GM23338 (cell line): Measurements from ENCODE around the gene ERC1.

ENCODE experiments used
- CREB1 ChIP-seq: fragments of 250-450 bp; sonication (Bioruptor Pico); IDR thresholded peaks from 2 replicates; pipeline ENCODE4 v1.5.0; 2020; ENCODE audit warnings: low read depth, mild to moderate bottlenecking, moderate library complexity
- EZH2 ChIP-seq: fragments of 200-600 bp; sonication (generic); IDR thresholded peaks from one replicate; pipeline ENCODE4 v1.8.0; 2017; ENCODE audit warnings: antibody characterized with exemption, mild to moderate bottlenecking, low read depth; ENCODE audit not compliant: unreplicated experiment
- EZH2phosphoT487 ChIP-seq: fragments of 200-600 bp; sonication (generic); IDR thresholded peaks from one replicate; pipeline ENCODE4 v1.8.1; 2018; ENCODE audit warnings: antibody characterized with exemption; ENCODE audit not compliant: unreplicated experiment
- POLR2AphosphoS5 ChIP-seq: IDR thresholded peaks from 2 replicates; pipeline ENCODE4 v1.6.1; 2016; ENCODE audit warnings: antibody characterized with exemption, low read depth
- TF ChIP-seq, protein P1 (sequence below), 2 experiments: fragments of 200-600 bp in 1 of 2; sonication (generic) in 1 of 2; conservative IDR thresholded peaks; 2 replicates each; pipeline versions ENCODE4 v1.5.1 to v1.6.1; 2016 to 2017; ENCODE audit warnings: antibody characterized with exemption in 2 of 2, low read depth in 2 of 2, mild to moderate bottlenecking in 2 of 2, moderate library complexity in 1 of 2

DNA sequence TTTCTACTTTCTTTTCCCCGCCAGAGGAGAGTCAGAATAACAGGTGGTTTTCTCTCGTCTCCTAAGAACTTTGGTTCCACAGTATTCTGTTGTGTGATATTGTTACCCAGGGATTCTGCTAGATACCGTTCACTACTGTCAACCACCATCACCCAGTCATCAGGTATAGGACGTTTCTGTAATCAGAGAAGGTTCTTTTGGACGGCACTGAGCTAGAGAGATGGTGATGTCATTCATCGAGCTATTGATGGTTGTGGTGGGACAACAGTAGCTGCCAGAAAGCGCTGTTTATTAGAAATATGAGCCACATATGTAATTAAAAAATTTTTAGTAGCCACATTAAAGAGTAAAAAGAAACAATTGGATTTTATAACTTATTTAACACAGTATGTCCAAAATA is 17.0 kb downstream of the ERC1 start:
- TF ChIP-seq POLR2AphosphoS5 (no peak), EZH2phosphoT487 (no peak), EZH2 (no peak), CREB1 (CRISPR knock-in tag) (no peak)
- TF ChIP-seq, protein P1, sequence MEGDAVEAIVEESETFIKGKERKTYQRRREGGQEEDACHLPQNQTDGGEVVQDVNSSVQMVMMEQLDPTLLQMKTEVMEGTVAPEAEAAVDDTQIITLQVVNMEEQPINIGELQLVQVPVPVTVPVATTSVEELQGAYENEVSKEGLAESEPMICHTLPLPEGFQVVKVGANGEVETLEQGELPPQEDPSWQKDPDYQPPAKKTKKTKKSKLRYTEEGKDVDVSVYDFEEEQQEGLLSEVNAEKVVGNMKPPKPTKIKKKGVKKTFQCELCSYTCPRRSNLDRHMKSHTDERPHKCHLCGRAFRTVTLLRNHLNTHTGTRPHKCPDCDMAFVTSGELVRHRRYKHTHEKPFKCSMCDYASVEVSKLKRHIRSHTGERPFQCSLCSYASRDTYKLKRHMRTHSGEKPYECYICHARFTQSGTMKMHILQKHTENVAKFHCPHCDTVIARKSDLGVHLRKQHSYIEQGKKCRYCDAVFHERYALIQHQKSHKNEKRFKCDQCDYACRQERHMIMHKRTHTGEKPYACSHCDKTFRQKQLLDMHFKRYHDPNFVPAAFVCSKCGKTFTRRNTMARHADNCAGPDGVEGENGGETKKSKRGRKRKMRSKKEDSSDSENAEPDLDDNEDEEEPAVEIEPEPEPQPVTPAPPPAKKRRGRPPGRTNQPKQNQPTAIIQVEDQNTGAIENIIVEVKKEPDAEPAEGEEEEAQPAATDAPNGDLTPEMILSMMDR (conservative IDR thresholded peaks at IDR 0.05; ENCODE audit: low read depth in 2 of 2): no peak
